Vagina (tissue), 2 donors: ENCODE results near the gene CSTF1.

Experiments
- CTCF ChIP-seq, 3 experiments: fragments of 450-650 bp in 2 of 3; fragments of 200-600 bp in 1 of 3; sonication (generic) in 1 of 3; IDR thresholded peaks; one replicate each; pipeline ENCODE4 v1.5.1; 2017 to 2019; ENCODE audit warnings: antibody characterized with exemption in 3 of 3, mild to moderate bottlenecking in 2 of 3, moderate library complexity in 2 of 3
- POLR2A ChIP-seq, 2 donors: fragments of 450-650 bp; IDR thresholded peaks; one replicate each; pipeline ENCODE4 v1.6.1; 2017; ENCODE audit warnings: antibody characterized with exemption in 2 of 2, mild to moderate bottlenecking in 2 of 2, moderate library complexity in 2 of 2
- POLR2AphosphoS5 ChIP-seq, 2 donors: sonication (generic); formaldehyde crosslinking; IDR thresholded peaks; one replicate each; pipeline ENCODE4 v1.9.0; 2017; ENCODE audit warnings: antibody characterized with exemption in 2 of 2, mild to moderate bottlenecking in 2 of 2, low read depth in 1 of 2; ENCODE audit not compliant: insufficient read depth in 1 of 2

DNA sequence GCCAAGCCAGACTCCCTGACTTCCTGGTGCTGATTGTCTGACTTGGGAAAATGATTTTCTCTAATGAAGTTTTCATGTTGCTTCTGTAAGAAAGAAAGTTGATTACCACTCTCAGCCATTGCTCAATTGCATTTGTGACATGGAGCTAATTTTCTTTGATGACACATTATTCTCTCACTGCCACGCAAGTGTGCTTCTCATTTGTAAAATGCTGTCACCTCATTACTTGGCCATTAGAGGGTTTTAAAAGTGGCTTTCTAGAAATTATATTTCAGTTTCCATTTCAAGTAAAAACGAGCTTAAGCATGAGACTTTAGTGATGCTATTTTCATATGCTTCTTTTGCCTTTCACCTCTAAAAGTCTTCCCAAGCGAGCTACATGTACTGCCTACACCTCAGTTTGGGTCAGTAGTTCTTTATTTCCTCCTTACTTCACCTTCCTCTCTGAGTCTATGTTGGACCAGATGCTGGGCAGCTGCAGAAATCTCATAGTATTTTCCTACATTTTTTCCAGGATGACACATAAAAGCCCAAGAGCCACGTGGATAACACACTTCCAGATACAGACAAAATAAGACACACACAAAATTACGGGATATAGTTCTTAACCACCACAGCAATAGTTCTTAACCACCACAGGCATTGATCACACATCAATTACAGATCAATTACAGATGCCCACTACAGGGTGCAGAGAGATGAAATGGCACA lies 39.9 kb upstream of the CSTF1 start:
- TF ChIP-seq CTCF (IDR thresholded peaks at IDR 0.05) (no peak), POLR2AphosphoS5 (IDR thresholded peaks at IDR 0.05; ENCODE audit: insufficient read depth in 1 of 2, low read depth in 1 of 2) (no peak), POLR2A (IDR thresholded peaks at IDR 0.05) (no peak)
